HepG2 (cell line): Measurements from ENCODE around the gene ABCG8. TPM values are rescaled to one million over a fixed set of nuclear protein-coding genes. Genes with fewer than 3 reads are reported as not detected.

ENCODE experiments used
- ATF1 ChIP-seq: IDR thresholded peaks from 2 replicates; pipeline ENCODE4 v1.6.1; 2016; ENCODE audit warnings: mild to moderate bottlenecking, control low read depth
- CBX2 ChIP-seq, 2 experiments: fragments of 200-600 bp in 1 of 2; sonication (generic); formaldehyde crosslinking in 1 of 2; IDR thresholded peaks; 2 replicates each; pipeline versions ENCODE4 v1.7.0 to v1.8.1; 2018 to 2022; ENCODE audit warnings: low read depth in 2 of 2, low read length in 1 of 2, mild to moderate bottlenecking in 1 of 2, missing genetic modification reagents in 1 of 2
- GFI1 ChIP-seq: sonication (generic); formaldehyde crosslinking; IDR thresholded peaks from 2 replicates; pipeline ENCODE4 v1.5.0; 2020; ENCODE audit warnings: missing genetic modification reagents, mild to moderate bottlenecking, borderline replicate concordance
- IRF9 ChIP-seq: sonication (generic); formaldehyde crosslinking; IDR thresholded peaks from 2 replicates; pipeline ENCODE4 v1.8.0; 2022; ENCODE audit warnings: missing genetic modification reagents, mild to moderate bottlenecking, borderline replicate concordance
- KLF12 ChIP-seq: sonication (generic); formaldehyde crosslinking; IDR thresholded peaks from 2 replicates; pipeline ENCODE4 v1.4.0; 2020; ENCODE audit warnings: missing genetic modification reagents, borderline replicate concordance
- LCORL ChIP-seq, 2 experiments: fragments of 450-650 bp in 1 of 2; sonication (generic) in 1 of 2; formaldehyde crosslinking in 1 of 2; IDR thresholded peaks; 2 replicates each; pipeline versions ENCODE4 v1.5.0 to v1.6.1; 2017 to 2020; ENCODE audit warnings: antibody characterized with exemption in 1 of 2, missing genetic modification reagents in 1 of 2
- NPAS2 ChIP-seq: sonication (generic); formaldehyde crosslinking; IDR thresholded peaks from 2 replicates; pipeline ENCODE4 v1.8.0; 2022; ENCODE audit warnings: mild to moderate bottlenecking, missing genetic modification reagents, borderline replicate concordance
- PTBP1 ChIP-seq: fragments of 200-400 bp; formaldehyde crosslinking; IDR thresholded peaks from 2 replicates; pipeline ENCODE4 v1.6.1; 2018; ENCODE audit warnings: low read length, low read depth; ENCODE audit not compliant: poor library complexity, severe bottlenecking
- RFX5 ChIP-seq: IDR thresholded peaks from 2 replicates; pipeline ENCODE4 v1.6.1; 2011; ENCODE audit warnings: low read depth, low read length, improper control_type of control experiment
- RFXANK ChIP-seq: IDR thresholded peaks from 2 replicates; pipeline ENCODE4 v1.6.1; 2016
- SIX1 ChIP-seq: sonication (generic); formaldehyde crosslinking; IDR thresholded peaks from 2 replicates; pipeline ENCODE4 v1.4.0; 2020; ENCODE audit warnings: missing genetic modification reagents, borderline replicate concordance
- SIX4 ChIP-seq: sonication (generic); formaldehyde crosslinking; IDR thresholded peaks from 2 replicates; pipeline ENCODE4 v1.4.0; 2020; ENCODE audit warnings: missing genetic modification reagents
- SP4 ChIP-seq: sonication (generic); formaldehyde crosslinking; IDR thresholded peaks from 2 replicates; pipeline ENCODE4 v1.8.1; 2023; ENCODE audit warnings: mild to moderate bottlenecking, missing genetic modification reagents
- SRSF4 ChIP-seq: fragments of 200-400 bp; formaldehyde crosslinking; IDR thresholded peaks from one replicate; pipeline ENCODE4 v1.6.1; 2018; ENCODE audit warnings: mild to moderate bottlenecking, low read depth, low read length, moderate library complexity; ENCODE audit not compliant: poor library complexity, severe bottlenecking
- STAT6 ChIP-seq: sonication (generic); formaldehyde crosslinking; IDR thresholded peaks from 2 replicates; pipeline ENCODE4 v1.4.0; 2020; ENCODE audit warnings: missing genetic modification reagents, mild to moderate bottlenecking, borderline replicate concordance
- TCF7L2 ChIP-seq: IDR thresholded peaks from 2 replicates; pipeline ENCODE4 v1.6.1; 2011; ENCODE audit warnings: mild to moderate bottlenecking, low read depth, low read length, moderate library complexity
- ZBTB34 ChIP-seq: sonication (generic); formaldehyde crosslinking; IDR thresholded peaks from 2 replicates; pipeline ENCODE4 v1.8.0; 2022; ENCODE audit warnings: mild to moderate bottlenecking, missing genetic modification reagents
- ZFP1 ChIP-seq: IDR thresholded peaks from 2 replicates; pipeline ENCODE4 v1.6.1; 2016
- ZNF431 ChIP-seq: sonication (generic); formaldehyde crosslinking; IDR thresholded peaks from 2 replicates; pipeline ENCODE4 v1.9.0; 2022; ENCODE audit warnings: missing genetic modification reagents, low read depth, mild to moderate bottlenecking, borderline replicate concordance
- polyA plus RNA-seq, 8 experiments: library from polyadenylated mRNA; depleted of rRNA in 3 of 8; stranded (reverse) in 7 of 8; unstranded in 1 of 8; fragments of >200 nt; fragmentation: Illumina TruSeq in 4 of 8; extraction: Trizol in 4 of 8; gene quantifications; 2 replicates each; pipeline versions ENCODE4 v1.2.1 to v1.2.3, GENCODE V29; 2011 to 2016; ENCODE audit warnings: low read depth in 4 of 8, missing spikeins in 1 of 8, mixed read lengths in 1 of 8; ENCODE audit not compliant: insufficient read depth in 1 of 8
- total RNA-seq, 5 experiments: library from RNA; depleted of rRNA; stranded (reverse); fragments of >200 nt; fragmentation: Illumina TruSeq; extraction: Trizol; gene quantifications; 2 replicates each; pipeline ENCODE4 v1.2.3, GENCODE V29; 2016; ENCODE audit warnings: low read depth in 1 of 5
- TF ChIP-seq, protein P1 (sequence below): sonication (generic); formaldehyde crosslinking; IDR thresholded peaks from 2 replicates; pipeline ENCODE4 v1.4.0; 2020; ENCODE audit warnings: mild to moderate bottlenecking, low read depth, missing genetic modification reagents

ABCG8 gene
- total and polyA plus RNA-seq, 2 of the 13 experiments (the other 11 are each of a cell fraction or from before 2014, with no cell fraction given), result 8.1 to 8.8 TPM

GRCh38 chr2:43877782-43878464, 39.2 kb downstream of the ABCG8 start (continued):
- no peak for TF ChIP-seq SIX1 (CRISPR knock-in tag)
- 0 out of 2 replicates have a peak, but pooled peaks have one; percentile 25 for TF ChIP-seq GFI1
- TF ChIP-seq RFX5, result no peak
- TF ChIP-seq NPAS2 (CRISPR knock-in tag), result no peak
- no peak for TF ChIP-seq ZBTB34 (CRISPR knock-in tag)
- TF ChIP-seq SIX4, result no peak
- TF ChIP-seq, protein P1, sequence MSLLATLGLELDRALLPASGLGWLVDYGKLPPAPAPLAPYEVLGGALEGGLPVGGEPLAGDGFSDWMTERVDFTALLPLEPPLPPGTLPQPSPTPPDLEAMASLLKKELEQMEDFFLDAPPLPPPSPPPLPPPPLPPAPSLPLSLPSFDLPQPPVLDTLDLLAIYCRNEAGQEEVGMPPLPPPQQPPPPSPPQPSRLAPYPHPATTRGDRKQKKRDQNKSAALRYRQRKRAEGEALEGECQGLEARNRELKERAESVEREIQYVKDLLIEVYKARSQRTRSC, result no peak
- TF ChIP-seq TCF7L2, result no peak
- TF ChIP-seq RFXANK (CRISPR knock-in tag), result no peak
- TF ChIP-seq ZNF431 (CRISPR knock-in tag), result no peak
- TF ChIP-seq PTBP1, result no peak
- TF ChIP-seq IRF9 (CRISPR knock-in tag), result no peak
- TF ChIP-seq SRSF4, result no peak
- TF ChIP-seq KLF12, result no peak
- TF ChIP-seq STAT6 (CRISPR knock-in tag), result no peak
- no peak for TF ChIP-seq ATF1
- TF ChIP-seq CBX2 (IDR thresholded peaks at IDR 0.05; ENCODE audit: low read depth, low read length), result no peak
- no peak for TF ChIP-seq CBX2 (CRISPR knock-in tag; IDR thresholded peaks at IDR 0.05; ENCODE audit: low read depth)
- no peak for TF ChIP-seq SP4 (CRISPR knock-in tag)
- no peak for TF ChIP-seq ZFP1 (CRISPR knock-in tag)
- no peak for TF ChIP-seq LCORL (IDR thresholded peaks at IDR 0.05)
- no peak for TF ChIP-seq LCORL (CRISPR knock-in tag; IDR thresholded peaks at IDR 0.05)
